GM12878 (cell line): ENCODE data around the gene BORCS5.

Experiments
- E2F4 ChIP-seq: IDR thresholded peaks from 2 replicates; pipeline ENCODE4 v1.6.1; 2012; ENCODE audit warnings: low read depth, low read length, improper control_type of control experiment
- EZH2 ChIP-seq: IDR thresholded peaks from 2 replicates; pipeline ENCODE4 v1.6.1; 2012; ENCODE audit warnings: low read depth, mild to moderate bottlenecking, control low read depth, inconsistent platforms, low read length, borderline replicate concordance; ENCODE audit not compliant: control insufficient read depth
- FOXK2 ChIP-seq: fragments of 450-650 bp; IDR thresholded peaks from 2 replicates; pipeline ENCODE4 v1.6.1; 2017; ENCODE audit warnings: mild to moderate bottlenecking, moderate library complexity
- HDAC2 ChIP-seq: fragments of 200-600 bp; sonication (generic); IDR thresholded peaks from 2 replicates; pipeline ENCODE4 v1.6.1; 2017
- KDM1A ChIP-seq: fragments of 200-600 bp; sonication (generic); IDR thresholded peaks from 2 replicates; pipeline ENCODE4 v1.6.1; 2016; ENCODE audit warnings: borderline replicate concordance
- NFYB ChIP-seq: IDR thresholded peaks from 2 replicates; pipeline ENCODE4 v1.6.1; 2011; ENCODE audit warnings: low read depth, mild to moderate bottlenecking, low read length, improper control_type of control experiment, moderate library complexity; ENCODE audit not compliant: insufficient read depth
- SPI1 ChIP-seq: IDR thresholded peaks from 2 replicates; pipeline ENCODE4 v1.6.1; 2011; ENCODE audit warnings: low read depth, mild to moderate bottlenecking, low read length, moderate library complexity, borderline replicate concordance; ENCODE audit not compliant: insufficient read depth
- SRF ChIP-seq, 2 experiments: IDR thresholded peaks; 2 replicates each; pipeline ENCODE4 v1.6.1; 2011; ENCODE audit warnings: low read depth in 2 of 2, low read length in 2 of 2, mild to moderate bottlenecking in 1 of 2, moderate library complexity in 1 of 2
- STAT1 ChIP-seq: fragments of 450-650 bp; conservative IDR thresholded peaks from 2 replicates; pipeline ENCODE4 v1.6.1; 2014; ENCODE audit warnings: antibody characterized with exemption, mild to moderate bottlenecking
- ZNF207 ChIP-seq: fragments of 450-650 bp; IDR thresholded peaks from 2 replicates; pipeline ENCODE4 v1.6.1; 2014; ENCODE audit warnings: antibody characterized with exemption, mild to moderate bottlenecking, borderline replicate concordance
- TF ChIP-seq, protein P1 (sequence below): IDR thresholded peaks from 2 replicates; pipeline ENCODE4 v1.6.1; 2012; ENCODE audit warnings: low read depth, low read length, improper control_type of control experiment

- no peak for TF ChIP-seq SPI1
- no peak for TF ChIP-seq STAT1
- no peak for TF ChIP-seq FOXK2
- TF ChIP-seq ZNF207: no peak
- TF ChIP-seq SRF (IDR thresholded peaks at IDR 0.05; ENCODE audit: low read depth in 2 of 2, low read length in 2 of 2): no peak
- TF ChIP-seq EZH2: no peak
- no peak for TF ChIP-seq E2F4
- TF ChIP-seq, protein P1, sequence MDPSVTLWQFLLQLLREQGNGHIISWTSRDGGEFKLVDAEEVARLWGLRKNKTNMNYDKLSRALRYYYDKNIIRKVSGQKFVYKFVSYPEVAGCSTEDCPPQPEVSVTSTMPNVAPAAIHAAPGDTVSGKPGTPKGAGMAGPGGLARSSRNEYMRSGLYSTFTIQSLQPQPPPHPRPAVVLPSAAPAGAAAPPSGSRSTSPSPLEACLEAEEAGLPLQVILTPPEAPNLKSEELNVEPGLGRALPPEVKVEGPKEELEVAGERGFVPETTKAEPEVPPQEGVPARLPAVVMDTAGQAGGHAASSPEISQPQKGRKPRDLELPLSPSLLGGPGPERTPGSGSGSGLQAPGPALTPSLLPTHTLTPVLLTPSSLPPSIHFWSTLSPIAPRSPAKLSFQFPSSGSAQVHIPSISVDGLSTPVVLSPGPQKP: no peak
- TF ChIP-seq HDAC2: no peak
- no peak for TF ChIP-seq KDM1A
- no peak for TF ChIP-seq NFYB
Measured at GRCh38 chr12:12427568-12427967, 70.7 kb downstream of the BORCS5 start.
